GM12864 (cell line): Measurements from ENCODE around the gene EIF4B.

ENCODE experiments used
- DNase-seq: peaks from one replicate; pipeline ENCODE4 v3.0.0-alpha.2; 2011; ENCODE audit warnings: low read depth
- H3K4me3 ChIP-seq: 2 replicates; pipeline ENCODE4 v1.5.1; 2011; ENCODE audit warnings: mild to moderate bottlenecking, low read depth, low read length, control low read depth
- CTCF ChIP-seq: IDR thresholded peaks from 2 replicates; pipeline ENCODE4 v1.5.1; 2011; ENCODE audit warnings: low read depth, mild to moderate bottlenecking, moderate library complexity, low read length, control low read depth, inconsistent platforms; ENCODE audit errors: missing control alignments

Gene EIF4B

DNA sequence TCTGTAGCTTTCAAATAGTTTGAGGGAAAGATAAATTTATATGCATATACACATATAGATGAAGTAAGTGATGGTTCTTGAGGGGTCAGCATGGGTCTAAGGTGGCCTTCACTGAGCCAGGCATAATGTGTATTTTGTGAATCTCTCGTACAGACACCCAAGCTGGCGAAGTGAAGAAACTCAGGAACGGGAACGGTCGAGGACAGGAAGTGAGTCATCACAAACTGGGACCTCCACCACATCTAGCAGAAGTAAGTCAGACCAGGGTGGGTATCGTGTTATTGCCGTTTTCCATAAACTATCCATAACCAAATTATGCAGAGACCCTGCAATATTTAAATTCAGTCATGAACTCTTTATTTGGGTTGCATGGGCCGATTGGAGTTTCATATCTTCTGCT, 28.2 kb downstream of the EIF4B start:
- no peak for TF ChIP-seq CTCF
- DNase-seq = no peak
- no peak overlapping the region for H3K4me3 ChIP-seq

DNA sequence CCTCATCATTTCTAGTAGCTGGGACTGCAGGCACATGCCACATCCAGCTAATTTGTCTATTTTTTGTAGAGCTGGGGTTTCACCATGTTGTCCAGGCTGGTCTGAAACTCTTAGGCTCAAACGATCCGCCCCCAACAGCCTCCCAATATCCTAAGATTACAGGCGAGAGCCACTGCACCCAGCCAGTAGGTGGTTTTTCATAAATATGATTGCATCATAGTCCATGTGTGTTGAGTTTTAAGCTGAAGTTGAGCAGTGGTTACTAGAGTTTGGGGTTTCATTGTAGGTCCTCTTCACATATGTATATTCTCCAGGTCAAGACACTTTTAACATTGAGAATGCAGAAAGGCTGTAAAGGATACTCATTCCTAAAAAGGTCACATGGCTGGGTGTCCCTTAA, 30.5 kb downstream of the EIF4B start:
- H3K4me3 ChIP-seq = no peak overlapping the region
- no peak for DNase-seq
- no peak for TF ChIP-seq CTCF

- H3K4me3 ChIP-seq = no peak overlapping the region
These were observed 33.6 kb downstream of the EIF4B start for GRCh38 chr12:53039851-53040250.

DNA sequence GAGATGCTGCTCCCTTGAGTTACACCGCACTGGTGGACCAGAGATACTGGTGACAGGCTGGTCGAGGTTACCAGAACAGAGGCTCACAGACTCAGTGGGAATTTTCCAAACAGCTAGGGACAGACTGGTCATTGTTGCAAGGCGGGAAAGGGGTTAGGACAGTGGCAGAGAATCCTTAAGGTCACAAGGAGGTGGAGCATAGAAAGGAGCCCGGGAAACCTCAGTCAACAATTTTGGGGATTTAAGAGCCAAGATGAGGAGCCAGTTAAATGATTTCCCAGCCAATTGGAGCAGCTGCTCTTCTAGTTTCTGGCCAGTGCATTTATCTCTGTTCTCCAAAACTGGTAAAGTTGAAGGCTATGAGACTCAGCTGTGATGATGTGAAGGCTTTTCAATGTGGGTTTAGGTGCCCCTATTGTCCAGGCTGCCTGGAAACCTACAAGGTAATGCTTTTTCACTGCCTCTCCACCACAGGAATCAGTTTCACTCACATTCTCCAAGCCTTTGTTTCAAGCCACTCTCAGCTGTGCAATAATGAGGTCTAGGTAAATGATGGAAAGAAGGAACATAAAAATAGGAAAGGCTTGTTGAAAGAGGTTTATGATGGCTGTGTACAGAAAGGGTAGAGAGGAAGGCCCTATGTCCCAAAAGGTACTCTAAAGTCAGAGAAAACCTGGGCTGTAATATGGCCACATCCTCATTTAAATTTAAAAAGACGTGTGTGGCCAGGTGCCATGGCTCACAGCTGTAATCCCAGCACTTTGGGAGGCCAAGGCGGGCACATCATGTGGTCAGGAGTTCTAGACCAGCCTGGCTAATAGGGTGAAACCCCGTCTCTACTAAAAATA, 36.6 kb downstream of the EIF4B start:
- no peak for TF ChIP-seq CTCF
- no peak overlapping the region for H3K4me3 ChIP-seq
- no peak for DNase-seq

More at GRCh38 chr12:53039851-53040250, 33.6 kb downstream of the EIF4B start:
- no peak for TF ChIP-seq CTCF
- no peak for DNase-seq

GRCh38 chr12:53044052-53044581, 37.9 kb downstream of the EIF4B start:
- DNase-seq = no peak

GRCh38 chr12:53044896-53045695, 38.8 kb downstream of the EIF4B start:
- no peak for TF ChIP-seq CTCF
- no peak for DNase-seq

More at GRCh38 chr12:53044052-53044581, 37.9 kb downstream of the EIF4B start:
- no peak overlapping the region for H3K4me3 ChIP-seq
- TF ChIP-seq CTCF = no peak

More at GRCh38 chr12:53044896-53045695, 38.8 kb downstream of the EIF4B start:
- no peak overlapping the region for H3K4me3 ChIP-seq
